CD4-positive, alpha-beta T cell (primary cell): ENCODE data around the gene PRKCA. TPM values are rescaled to one million over a fixed set of nuclear protein-coding genes. Genes with fewer than 3 reads are reported as not detected.

ENCODE experiments used
- ATAC-seq: fragments of 200-7000 bp; cut with Tn5 transposase; one replicate; pipeline ENCODE4 v1.10.0; 2022; ENCODE audit warnings: mild to moderate bottlenecking; ENCODE audit not compliant: poor library complexity
- CTCF ChIA-PET: fragments of 350-600 bp; sonication (Branson Sonifier 250); formaldehyde crosslinking; loops from one replicate; lab custom pipeline; 2021; ENCODE audit warnings: antibody characterized with exemption, inconsistent platforms; lab: Charles Lee
- POLR2A ChIA-PET: fragments of 350-600 bp; sonication (Branson Sonifier 250); formaldehyde crosslinking; loops from one replicate; lab custom pipeline; 2021; ENCODE audit warnings: antibody characterized with exemption, inconsistent platforms; lab: Charles Lee
- DNase-seq, 14 experiments: peaks; one replicate each; pipeline ENCODE4 v3.0.0-alpha.2; 2013 to 2020; ENCODE audit warnings: mixed read lengths in 2 of 14
- H3K27ac ChIP-seq, 2 donors: one replicate each; pipeline versions ENCODE4 v1.5.1 to v1.7.0; 2013; ENCODE audit warnings: low read length in 2 of 2, low read depth in 1 of 2, mild to moderate bottlenecking in 1 of 2
- H3K27me3 ChIP-seq, 2 experiments: 1 replicate in 1 of 2; 2 replicates in 1 of 2; pipeline versions ENCODE4 v1.6.1 to v1.7.0; 2013; ENCODE audit warnings: low read length in 2 of 2, control low read depth in 1 of 2, mild to moderate bottlenecking in 1 of 2, moderate library complexity in 1 of 2; ENCODE audit not compliant: insufficient read depth in 2 of 2, control insufficient read depth in 1 of 2
- H3K36me3 ChIP-seq: one replicate; pipeline ENCODE4 v1.6.1; 2013; ENCODE audit warnings: low read length, control low read depth; ENCODE audit not compliant: insufficient read depth
- H3K4me1 ChIP-seq: one replicate; pipeline ENCODE4 v1.6.1; 2013; ENCODE audit warnings: low read length, control low read depth; ENCODE audit not compliant: insufficient read depth
- H3K4me3 ChIP-seq: one replicate; pipeline ENCODE4 v1.5.1; 2013; ENCODE audit warnings: mild to moderate bottlenecking, low read length, moderate library complexity
- H3K9me3 ChIP-seq, 2 experiments: 1 replicate in 1 of 2; 2 replicates in 1 of 2; pipeline versions ENCODE4 v1.6.1 to v1.7.0; 2013; ENCODE audit warnings: low read length in 2 of 2, mild to moderate bottlenecking in 2 of 2, control low read depth in 1 of 2, moderate library complexity in 1 of 2; ENCODE audit not compliant: control insufficient read depth in 1 of 2, insufficient read depth in 1 of 2
- H3K27ac Mint-ChIP-seq: one replicate; pipeline ENCODE4 v1.8.0; 2020; ENCODE audit warnings: mixed read lengths
- H3K27me3 Mint-ChIP-seq: one replicate; pipeline ENCODE4 v1.8.0; 2021; ENCODE audit warnings: mixed read lengths
- H3K36me3 Mint-ChIP-seq: one replicate; pipeline ENCODE4 v1.8.0; 2021; ENCODE audit warnings: low read depth, mixed read lengths
- H3K4me1 Mint-ChIP-seq: one replicate; pipeline ENCODE4 v1.8.0; 2021; ENCODE audit warnings: low read depth, mixed read lengths
- H3K4me3 Mint-ChIP-seq: one replicate; pipeline ENCODE4 v1.8.0; 2020; ENCODE audit warnings: mild to moderate bottlenecking, mixed read lengths
- H3K9me3 Mint-ChIP-seq: one replicate; pipeline ENCODE4 v1.8.0; 2020; ENCODE audit warnings: mixed read lengths
- CTCF ChIP-seq: fragments of 200-600 bp; IDR thresholded peaks from one replicate; pipeline ENCODE4 v1.8.0; 2022; ENCODE audit warnings: antibody characterized with exemption, mild to moderate bottlenecking
- intact Hi-C, 2 experiments: fragments of 100-400 bp; cut with DNase I in 1 of 2; cut with micrococcal nuclease in 1 of 2; formaldehyde crosslinking; loops; one replicate each; pipeline versions ENCODE4 v1.15.1 to v1.9.0; 2023 to 2025; cut with DNase I, micrococcal nuclease
- total RNA-seq, 174 experiments: library from RNA in 2 of 174; stranded (reverse) in 2 of 174; gene quantifications; one replicate each; pipeline ENCODE4 v1.2.3 and lab custom pipeline; 2021 to 2026

The PRKCA gene
- total RNA-seq, 2 experiments from 2014 or later: 84.8 to 88.6 TPM

- Histone ChIP-seq H3K27ac (no peak overlapping the region), H3K9me3 (no peaks in the 10 kb centered on the region), H3K4me1 (peaks cover 17% of the 10 kb centered on the region), H3K36me3 (peaks cover 18% of the 10 kb centered on the region), H3K4me3 (no peak overlapping the region), H3K27me3 (no peaks in the 10 kb centered on the region)
- peaks cover 51% of the 10 kb centered on the region for H3K36me3 Mint-ChIP-seq
- no peak for TF ChIP-seq CTCF
- intact Hi-C loops: loop anchor here in 1 of 2 experiments (5.0 kb wide), 2 partner anchors 35 to 85 kb away; partner anchors contain the start of gene PRKCA
- POLR2A ChIA-PET: no interaction called here
- no peaks in the 10 kb centered on the region for H3K9me3 Mint-ChIP-seq
- no peak overlapping the region for H3K4me3 Mint-ChIP-seq
- DNase-seq: no peak
- ATAC-seq: no peak
- CTCF ChIA-PET: no interaction called here
- no peaks in the 10 kb centered on the region for H3K27me3 Mint-ChIP-seq
- peaks cover 77% of the 10 kb centered on the region for H3K4me1 Mint-ChIP-seq
- H3K27ac Mint-ChIP-seq: peak overlapping the region; percentile 3
Observed at GRCh38 chr17:66387392-66387981, 85.1 kb downstream of the PRKCA start.

GRCh38 chr17:66392783-66393437 lies 90.5 kb downstream of the PRKCA start:
- H3K27ac Mint-ChIP-seq: peak overlapping the region; percentile 84
- H3K9me3 ChIP-seq: peaks cover 0 to 9% of the 10 kb centered on the region in 2 experiments
- H3K4me1 ChIP-seq: peaks cover 25% of the 10 kb centered on the region
- no peak overlapping the region for H3K4me3 ChIP-seq
- ATAC-seq (no peak), DNase-seq (no peak)
- intact Hi-C loops: no loop called here
- peaks cover 63% of the 10 kb centered on the region for H3K36me3 Mint-ChIP-seq
- peaks cover 18% of the 10 kb centered on the region for H3K36me3 ChIP-seq
- H3K4me3 Mint-ChIP-seq: peak overlapping the region; percentile 38
- no peak for TF ChIP-seq CTCF
- no peaks in the 10 kb centered on the region for H3K27me3 ChIP-seq
- no peaks in the 10 kb centered on the region for H3K27me3 Mint-ChIP-seq
- peaks cover 71% of the 10 kb centered on the region for H3K4me1 Mint-ChIP-seq
- ChIA-PET CTCF (interaction anchor here (0.7 to 1.1 kb wide), 3 partner anchors 11 to 31 kb away, joined by 3 to 5 read pairs (median 4); no protein-coding TSS in a partner anchor), POLR2A (interaction anchor here (0.6 to 2.1 kb wide), 4 partner anchors 11 to 191 kb away, joined by 3 to 8 read pairs (median 4); no protein-coding TSS in a partner anchor)
- no peak overlapping the region for H3K27ac ChIP-seq
- no peaks in the 10 kb centered on the region for H3K9me3 Mint-ChIP-seq

- DNase-seq (no peak), ATAC-seq (no peak)
- Mint-ChIP-seq H3K9me3 (peaks cover 2% of the 10 kb centered on the region), H3K4me3 (peak overlapping the region; percentile 46), H3K27ac (peak overlapping the region; percentile 70), H3K4me1 (peaks cover 83% of the 10 kb centered on the region), H3K36me3 (peaks cover 41% of the 10 kb centered on the region), H3K27me3 (no peaks in the 10 kb centered on the region)
- Histone ChIP-seq H3K4me3 (no peak overlapping the region), H3K4me1 (peaks cover 46% of the 10 kb centered on the region), H3K27me3 (no peaks in the 10 kb centered on the region), H3K36me3 (peaks cover 2% of the 10 kb centered on the region), H3K27ac (no peak overlapping the region), H3K9me3 (peaks cover 0 to 9% of the 10 kb centered on the region in 2 experiments)
- intact Hi-C loops: loop anchor here in 1 of 2 experiments (5.0 kb wide), 2 partner anchors 64 to 89 kb away; no protein-coding TSS in a partner anchor
- ChIA-PET CTCF (no interaction called here), POLR2A (interaction anchor here (0.7 kb wide), 1 partner anchor 19 kb away, joined by 3 read pairs; no protein-coding TSS in a partner anchor)
- no peak for TF ChIP-seq CTCF
Observed at GRCh38 chr17:66395961-66396360, 93.5 kb downstream of the PRKCA start.
